Stimulated activated CD4-positive, alpha-beta T cell treated with anti-CD3 and anti-CD28 coated beads, Interleukin-1b, Interleukin-23, amount 100 ng/mL, for 4 hours (primary cell): ENCODE results near the gene VMO1.

Experiments used
- DNase-seq, 2 donors: peaks; one replicate each; pipeline ENCODE4 v3.0.0-alpha.2; 2020; ENCODE audit warnings: low read depth in 2 of 2

The VMO1 gene

DNA sequence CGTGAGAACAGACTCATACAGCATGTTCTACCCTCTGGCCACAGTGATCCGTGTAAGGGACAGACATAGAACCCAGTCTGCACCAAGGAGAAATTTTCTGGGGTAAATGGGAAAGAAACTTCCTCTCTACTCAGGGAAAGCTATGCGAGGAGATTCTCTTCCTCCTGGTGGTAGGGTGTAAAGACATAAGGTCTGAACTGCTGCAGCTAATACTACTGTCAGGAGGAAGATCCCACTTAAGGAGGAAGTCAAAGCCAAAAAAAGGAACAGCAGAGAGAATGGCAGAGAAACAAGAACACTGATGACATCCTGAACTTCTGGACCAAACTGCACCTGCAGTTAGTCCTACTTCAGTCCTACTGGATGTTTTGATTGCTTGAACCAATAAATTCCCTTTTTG, 21.6 kb downstream of the VMO1 start:
- DNase-seq = no peak

DNA sequence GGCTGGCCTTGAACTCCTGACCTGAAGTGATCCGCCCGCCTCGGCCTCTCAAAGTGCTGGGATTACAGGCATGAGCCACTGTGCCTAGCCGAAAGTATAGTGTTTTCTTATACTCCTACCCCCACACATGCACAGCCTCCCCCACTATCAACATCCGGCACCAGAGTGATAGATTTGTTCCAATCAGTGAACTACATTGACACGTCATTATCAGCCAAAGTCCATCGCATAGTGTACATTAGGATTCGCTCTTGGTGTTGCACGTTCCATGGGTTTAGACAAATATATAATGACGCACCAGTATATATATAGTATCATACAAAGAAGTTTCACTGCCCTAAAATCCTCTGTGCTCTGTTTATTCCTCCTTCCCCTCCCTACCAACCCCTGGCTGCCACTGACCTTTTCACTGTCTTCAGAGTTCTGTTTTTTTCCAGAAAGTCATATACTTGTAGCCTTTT, 26.4 kb downstream of the VMO1 start:
- no peak for DNase-seq

DNA sequence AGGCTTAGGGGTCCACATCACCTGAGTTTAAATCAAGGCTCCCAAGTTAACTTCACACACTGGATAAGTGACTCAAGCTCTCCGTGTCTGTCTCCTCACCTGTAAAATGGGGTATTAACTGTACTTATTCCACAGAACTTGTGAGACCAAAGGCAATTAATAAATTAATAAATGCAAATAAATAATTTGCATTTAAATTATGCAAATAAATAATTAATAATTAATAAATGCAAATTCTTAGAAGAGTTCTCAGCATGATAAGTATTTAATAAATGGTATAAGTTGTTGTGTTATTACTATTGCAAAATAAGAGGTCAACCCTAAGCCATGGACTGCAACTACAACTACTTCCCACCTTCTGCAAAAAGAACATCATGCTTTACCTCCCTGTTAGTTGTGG, 32.8 kb downstream of the VMO1 start:
- no peak for DNase-seq

DNA sequence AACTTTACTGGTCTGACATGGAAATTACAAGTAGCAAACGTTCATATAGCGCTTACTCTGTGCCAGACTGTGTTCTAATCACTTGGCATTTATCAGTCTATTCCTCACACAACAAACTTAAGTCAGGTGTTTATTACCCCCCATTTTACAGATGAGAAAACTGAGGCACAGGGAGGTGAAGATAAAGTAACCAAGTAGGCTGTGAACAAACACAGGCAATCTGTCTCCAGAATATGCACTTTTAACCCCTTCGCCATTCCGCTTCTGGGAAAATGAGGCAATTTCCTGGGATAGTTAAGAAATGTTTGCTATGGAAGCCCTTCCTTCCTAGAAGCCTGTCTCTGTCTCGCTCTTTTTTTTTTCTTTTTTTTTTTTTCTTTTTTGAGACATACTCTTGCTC, 34.2 kb downstream of the VMO1 start:
- DNase-seq = no peak

DNA sequence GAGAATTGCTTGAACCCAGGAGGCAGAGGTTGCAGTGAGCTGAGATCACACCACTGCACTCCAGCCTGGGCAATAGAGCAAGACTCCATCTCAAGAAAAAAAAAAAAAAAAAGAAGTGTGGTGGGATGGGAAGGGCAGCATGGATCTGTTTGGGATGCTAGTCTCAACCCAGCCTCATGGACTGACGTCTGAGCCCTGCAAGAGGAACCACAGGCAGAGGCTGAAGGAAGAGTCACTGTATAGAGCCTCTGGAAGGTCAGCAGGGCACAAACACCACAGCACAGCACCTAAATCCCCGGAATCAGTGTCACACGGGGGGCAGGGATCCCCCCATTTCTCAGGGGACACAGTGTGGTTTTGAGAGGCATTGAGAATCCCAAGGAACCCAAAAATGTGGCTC, 35.6 kb downstream of the VMO1 start:
- no peak for DNase-seq

DNA sequence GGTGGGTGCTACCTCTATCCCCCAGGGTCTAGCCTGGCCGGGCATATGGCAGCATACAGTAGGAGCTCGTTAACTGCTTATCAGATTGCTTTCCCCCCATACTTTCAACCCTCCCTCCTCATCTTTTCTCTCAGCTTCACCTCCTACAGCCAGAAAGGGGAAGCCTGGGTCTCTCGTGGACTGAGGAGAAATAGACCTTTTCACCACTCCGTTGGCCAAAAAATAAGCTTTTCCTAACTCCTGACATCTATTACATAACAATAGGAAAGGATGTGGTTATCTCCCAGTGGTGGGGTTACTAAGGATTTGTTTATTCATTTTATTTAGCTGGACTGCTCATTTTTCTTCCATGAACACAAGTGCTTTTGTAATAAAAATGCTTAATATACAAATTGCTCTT, 37.5 kb downstream of the VMO1 start:
- no peak for DNase-seq

DNA sequence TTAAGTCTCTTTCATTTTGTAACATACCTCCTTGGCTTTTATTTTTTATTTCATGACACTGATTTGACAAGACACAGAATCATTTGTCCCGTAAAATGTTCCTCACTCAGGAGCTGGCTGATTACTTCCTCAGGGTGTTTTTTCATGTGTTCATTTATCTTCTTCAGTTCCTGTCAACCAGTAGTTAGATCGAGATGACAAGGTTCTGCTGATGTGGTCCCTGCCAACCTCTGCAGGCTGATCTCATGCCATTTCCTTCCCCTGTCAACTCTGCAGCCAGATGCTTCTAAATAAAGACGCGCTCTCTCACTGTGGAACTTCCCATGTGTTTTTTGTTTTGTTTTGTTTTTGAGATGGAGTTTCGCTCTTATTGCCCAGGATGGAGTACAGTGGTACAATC, 38.3 kb downstream of the VMO1 start:
- no peak for DNase-seq

DNA sequence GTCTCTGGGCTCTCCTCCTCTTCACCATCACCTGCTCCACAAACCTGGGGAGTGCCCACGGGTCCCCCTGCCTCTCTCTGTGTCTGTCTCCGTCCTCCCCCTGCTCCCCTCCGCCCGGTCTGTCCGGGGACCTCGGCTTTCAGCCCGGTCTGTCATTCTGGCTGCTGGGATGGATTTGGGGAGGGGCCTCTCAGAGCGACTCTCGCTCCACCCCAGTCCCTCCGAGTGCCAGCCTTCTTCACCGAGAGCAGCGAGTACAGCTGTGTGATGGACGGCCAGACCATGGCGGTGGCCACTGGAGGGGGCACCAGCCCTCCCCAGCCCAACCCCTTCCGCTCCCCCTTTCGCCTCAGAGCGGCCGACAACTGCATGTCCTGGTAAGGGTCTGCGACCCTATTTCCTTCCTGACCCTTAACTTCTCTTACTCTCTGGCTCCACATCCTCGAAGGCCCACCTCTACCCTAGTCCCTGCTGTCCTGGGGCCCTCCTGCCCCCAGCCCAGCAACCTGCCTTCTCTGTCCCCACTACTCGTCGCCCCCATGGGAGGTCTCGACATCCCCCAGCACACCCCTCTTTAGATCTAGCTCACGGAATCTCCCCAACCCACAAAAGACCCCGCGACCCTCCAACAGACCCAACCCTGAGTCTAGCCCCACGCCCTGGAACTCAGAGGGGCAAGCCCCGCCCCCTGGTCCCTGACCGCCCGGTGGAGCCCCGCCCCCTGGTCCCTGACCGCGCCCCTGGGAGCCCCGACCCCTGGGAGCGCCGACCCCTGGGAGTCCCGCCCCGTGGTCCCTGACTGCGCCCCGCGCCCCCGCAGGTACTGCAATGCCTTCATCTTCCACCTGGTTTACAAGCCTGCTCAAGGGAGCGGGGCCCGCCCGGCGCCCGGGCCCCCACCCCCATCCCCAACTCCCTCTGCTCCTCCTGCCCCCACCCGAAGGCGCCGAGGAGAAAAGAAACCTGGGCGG, 40.9 kb downstream of the VMO1 start:
- DNase-seq = no peak

DNA sequence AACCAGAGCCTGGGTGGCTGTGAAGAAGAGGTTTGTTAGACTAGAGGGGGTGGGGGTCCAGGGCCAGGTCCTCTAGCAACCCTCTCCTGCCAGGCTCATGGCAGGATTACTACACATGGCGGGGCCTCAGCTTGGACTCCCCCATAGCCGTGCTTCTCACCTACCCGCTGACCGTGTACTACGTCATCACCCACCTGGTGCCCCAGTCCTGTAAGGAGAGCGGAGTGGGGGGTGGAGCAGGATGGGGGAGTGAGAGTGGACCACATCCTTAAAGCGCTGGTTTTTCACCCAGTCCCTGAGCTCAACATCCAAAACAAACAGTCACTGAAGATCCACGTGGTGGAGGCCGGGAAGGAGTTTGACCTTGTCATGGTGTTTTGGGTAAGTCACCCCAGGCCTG, 42.3 kb downstream of the VMO1 start:
- no peak for DNase-seq

DNA sequence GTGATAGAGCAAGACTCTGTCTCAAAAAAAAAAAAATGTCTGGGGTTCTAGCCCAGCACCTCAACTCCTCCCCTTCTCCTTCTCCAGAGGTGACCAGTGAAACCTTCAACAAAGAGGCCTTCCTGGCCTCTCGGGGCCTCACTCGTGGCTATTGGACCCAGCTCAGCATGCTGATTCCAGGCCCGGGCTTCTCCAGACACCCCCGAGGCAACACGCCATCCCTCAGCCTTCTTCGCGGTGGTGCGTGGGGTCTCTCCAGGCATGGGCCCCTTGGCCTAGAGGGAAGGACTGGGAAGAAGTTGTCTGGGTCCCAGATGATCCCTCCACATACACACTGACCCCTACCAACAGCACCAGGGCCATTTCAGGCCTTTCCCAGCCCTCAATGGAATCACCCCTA, 42.9 kb downstream of the VMO1 start:
- DNase-seq = no peak

DNA sequence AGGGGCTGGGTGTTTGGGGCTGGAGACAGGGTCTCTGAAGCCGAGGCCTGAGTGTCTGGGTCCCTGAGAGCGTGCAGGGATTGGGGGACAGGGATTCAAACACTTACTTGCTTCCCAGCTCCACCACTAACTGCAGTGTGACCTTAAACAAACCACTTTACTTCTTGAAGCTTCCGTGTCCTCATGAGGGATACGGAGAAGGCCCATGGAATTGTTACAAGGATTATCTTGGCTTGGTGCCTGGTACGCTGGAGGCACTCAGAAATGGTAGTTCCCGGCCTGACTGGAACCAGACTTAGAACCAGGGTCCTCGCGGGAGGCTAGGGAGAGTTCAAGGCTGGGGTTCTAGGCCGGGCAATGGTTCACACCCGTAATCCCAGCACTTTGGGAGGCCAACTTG, 43.5 kb downstream of the VMO1 start:
- no peak for DNase-seq

DNA sequence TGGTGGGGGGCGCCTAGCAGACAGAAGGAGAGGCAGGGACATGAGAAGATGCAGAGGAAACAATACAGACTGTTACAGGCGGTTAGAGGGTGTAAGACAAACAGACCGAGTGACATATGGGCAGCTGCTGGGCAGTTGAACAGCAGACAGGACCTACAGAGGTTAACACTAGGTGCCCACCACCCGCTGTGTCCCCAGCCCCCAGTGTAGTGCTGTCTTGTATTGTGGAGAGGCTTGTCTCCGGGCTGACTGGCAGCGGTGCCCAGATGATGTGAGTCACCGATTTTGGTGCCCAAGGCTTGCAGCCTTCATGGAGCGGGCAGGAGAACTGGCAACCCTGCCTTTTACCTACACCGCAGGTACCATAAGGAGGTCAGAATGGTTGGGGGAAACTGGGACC, 44.0 kb downstream of the VMO1 start:
- DNase-seq = no peak

DNA sequence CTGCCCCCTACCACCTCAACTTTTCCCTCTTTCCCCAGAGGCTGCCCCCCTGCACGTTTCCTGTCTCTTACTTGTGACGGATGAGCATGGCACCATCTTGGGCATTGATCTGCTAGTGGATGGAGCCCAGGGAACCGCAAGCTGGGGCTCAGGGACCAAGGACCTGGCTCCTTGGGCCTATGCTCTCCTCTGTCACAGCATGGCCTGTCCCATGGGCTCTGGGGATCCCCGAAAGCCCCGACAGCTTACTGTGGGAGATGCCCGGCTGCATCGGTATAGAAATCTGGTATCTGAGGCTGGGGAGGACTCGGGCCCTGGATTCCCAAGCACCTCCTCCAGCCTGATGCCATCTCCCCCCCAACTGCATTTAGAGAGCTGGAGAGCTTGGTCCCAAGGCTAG, 44.6 kb downstream of the VMO1 start:
- no peak for DNase-seq

DNA sequence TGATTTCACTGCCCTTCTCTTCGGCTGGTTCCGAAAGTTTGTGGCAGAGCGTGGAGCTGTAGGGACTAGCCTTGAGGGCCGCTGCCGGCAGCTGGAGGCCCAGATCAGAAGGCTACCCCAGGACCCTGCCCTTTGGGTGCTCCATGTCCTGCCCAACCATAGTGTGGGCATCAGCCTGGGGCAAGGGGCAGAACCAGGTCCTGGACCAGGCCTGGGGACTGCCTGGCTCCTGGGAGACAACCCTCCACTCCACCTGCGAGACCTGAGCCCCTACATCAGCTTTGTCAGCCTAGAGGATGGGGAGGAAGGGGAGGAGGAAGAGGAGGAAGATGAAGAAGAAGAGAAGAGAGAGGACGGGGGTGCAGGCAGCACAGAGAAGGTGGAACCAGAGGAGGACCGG, 45.6 kb downstream of the VMO1 start:
- no peak for DNase-seq

DNA sequence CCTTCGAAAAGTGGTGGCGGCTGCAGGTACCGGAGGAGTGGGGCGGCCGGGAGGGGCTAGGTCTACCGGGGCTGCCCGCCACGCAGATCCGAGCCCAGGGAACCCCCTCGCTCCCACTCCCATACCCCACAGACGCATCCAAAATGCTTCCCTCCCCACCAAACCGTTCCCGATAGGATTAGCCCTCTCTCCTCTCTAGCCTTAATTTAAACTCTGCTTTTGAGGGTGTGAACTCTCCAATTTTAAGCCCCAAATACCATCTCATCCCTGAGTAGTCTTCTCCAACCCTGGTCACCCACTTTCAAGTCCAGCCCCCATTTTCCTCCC, 46.2 kb downstream of the VMO1 start:
- DNase-seq = no peak

DNA sequence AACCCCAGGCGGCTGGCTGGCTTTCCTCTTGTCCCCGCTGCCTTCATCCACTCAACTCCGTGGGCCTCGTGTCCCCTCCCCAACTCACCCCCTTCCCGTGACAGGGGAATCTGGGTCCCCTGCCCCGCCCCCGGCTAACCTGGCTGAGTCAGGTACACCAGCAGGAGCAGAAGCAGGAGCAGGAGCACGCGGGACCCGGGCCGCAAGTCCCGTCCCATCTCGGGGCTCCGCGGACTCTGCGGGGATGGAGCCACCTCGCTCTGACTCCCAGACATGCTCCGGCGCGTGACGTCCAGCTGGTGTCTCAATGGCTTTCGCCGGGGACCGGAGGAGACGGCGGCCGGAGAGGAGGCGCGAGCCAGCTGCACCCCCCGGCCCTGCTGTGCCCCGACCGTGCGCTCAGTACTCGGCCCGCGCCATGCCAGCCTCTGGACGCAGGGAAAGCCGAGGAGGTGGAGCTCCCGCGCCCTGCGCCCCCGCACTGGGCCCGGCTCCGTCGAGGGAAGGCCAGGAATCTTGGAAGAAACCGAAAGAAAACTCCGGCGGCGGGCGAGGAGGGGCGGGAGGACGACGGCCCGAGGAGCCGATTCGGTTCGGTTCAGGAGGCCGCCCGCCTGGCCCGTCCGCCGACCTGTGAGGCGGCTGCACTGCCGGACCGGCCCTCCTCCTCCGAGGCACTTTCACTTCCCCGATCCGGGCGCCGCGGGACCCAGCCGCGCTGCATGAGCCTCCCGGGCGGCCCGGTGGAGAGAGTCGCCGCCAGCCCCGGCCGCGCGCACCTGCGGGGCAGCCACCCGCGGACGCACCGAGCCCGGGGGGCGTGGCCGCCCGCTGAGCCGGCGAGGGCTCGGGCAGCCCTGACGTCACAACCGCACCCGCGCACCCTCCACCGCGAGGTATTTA, 46.8 kb downstream of the VMO1 start, which contains the start of the genes CXCL16 and ZMYND15:
CXCL16 (minus strand) TSS at position 807 of the 903 bp plus-strand sequence; CDS start at position 218, 589 bp downstream.
ZMYND15 (plus strand) TSS at position 712 of the 903 bp plus-strand sequence. CDS start 716 bp downstream, outside the sequence.
- DNase-seq = peak; percentile 30 to 39

DNA sequence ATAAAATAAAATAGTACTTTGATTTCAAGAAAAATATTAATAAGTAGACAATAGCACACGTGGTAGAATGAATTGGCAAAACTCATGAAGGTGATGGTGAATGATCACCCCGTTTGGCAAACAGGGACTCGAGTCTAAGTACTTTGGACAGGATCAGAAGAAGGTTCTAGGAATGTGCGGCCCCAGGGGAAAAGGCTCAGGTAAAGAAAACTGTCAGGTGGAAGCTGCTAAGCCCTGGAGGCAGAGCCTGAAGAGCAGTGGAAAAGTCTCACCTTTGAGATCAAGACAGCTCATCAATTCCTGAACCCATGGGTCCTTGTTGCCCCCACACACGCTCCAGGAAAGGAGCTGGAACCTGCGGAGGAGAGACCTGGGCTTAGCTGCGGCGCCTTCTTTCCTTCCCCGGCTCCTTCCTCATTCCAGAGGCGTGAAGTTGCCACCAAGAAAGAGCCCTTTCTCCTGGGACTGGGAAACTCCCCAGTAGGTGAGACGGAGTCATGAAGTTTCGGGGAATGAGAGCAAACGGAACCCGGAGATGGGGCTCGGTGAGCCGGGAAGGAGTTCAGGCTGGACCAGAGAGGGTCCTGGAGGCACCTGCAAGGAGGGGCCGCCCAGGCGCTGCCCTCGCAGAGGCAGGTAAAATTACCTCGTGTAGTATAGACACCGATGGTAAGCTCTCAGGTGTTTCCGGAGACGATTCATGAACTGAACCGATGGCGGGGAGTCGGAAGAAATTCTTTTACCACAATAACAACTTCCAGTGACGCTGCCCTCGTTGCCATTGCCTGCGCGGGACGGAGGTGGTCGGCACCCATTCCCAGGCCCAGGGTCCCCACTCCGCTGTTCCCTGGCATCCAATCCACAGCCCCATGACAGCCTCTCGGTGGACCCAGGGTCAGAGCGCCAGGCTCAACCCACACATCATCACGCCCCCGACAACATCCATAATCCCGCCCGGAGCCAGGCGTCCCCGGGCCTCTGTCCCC, 47.7 kb downstream of the VMO1 start:
- DNase-seq = no peak

DNA sequence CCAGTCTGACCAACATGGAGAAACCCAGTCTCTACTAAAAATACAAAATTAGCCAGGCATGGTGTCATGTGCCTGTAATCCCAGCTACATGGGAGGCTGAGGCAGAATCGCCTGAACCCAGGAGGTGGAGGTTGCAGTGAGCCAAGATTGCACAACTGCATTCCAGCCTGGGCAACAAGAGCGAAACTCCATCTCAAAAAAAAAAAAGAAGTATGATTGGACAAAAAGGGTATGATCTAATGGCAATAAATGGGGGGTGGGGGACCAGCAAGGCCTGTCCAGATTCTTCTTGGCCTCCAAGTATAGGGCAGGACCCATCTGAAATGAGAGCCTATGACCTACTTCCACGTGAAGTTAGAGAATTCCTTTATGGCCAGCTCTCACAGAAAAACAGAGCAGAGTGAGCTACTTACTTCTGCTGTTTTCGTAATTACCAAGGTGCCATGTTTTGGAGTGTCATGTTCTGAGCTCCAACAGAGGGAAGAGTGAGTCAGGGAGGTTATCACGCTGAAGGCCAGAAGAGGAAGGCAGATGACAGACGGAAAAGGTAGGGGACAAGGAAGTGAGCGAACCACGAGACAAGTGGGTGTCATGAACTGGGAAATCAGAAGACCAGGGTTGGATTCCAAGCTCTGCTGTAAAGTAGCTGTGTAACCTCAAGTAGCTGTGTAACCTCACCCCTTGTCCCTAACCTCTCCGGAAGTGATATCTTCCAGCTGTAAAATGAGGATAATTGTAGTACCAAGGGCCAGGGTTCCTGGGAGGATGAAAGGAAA, 50.1 kb downstream of the VMO1 start:
- no peak for DNase-seq
